OCI-LY1 (cell line): ENCODE data around the gene SCGB1C2.

Experiments
- EZH2 ChIP-seq: fragments of 200-600 bp; sonication (generic), shearing (Covaris generic); IDR thresholded peaks from 2 replicates; pipeline ENCODE4 v1.8.0; 2017; ENCODE audit warnings: borderline replicate concordance, mixed run types, mild to moderate bottlenecking, antibody characterized with exemption, low read length, moderate library complexity, mixed read lengths
- TF ChIP-seq, protein P1 (sequence below): fragments of 200-600 bp; sonication (generic), shearing (Covaris generic); IDR thresholded peaks from 2 replicates; pipeline ENCODE4 v1.5.1; 2017; ENCODE audit warnings: mild to moderate bottlenecking, antibody characterized with exemption, low read length, moderate library complexity, mixed read lengths

DNA sequence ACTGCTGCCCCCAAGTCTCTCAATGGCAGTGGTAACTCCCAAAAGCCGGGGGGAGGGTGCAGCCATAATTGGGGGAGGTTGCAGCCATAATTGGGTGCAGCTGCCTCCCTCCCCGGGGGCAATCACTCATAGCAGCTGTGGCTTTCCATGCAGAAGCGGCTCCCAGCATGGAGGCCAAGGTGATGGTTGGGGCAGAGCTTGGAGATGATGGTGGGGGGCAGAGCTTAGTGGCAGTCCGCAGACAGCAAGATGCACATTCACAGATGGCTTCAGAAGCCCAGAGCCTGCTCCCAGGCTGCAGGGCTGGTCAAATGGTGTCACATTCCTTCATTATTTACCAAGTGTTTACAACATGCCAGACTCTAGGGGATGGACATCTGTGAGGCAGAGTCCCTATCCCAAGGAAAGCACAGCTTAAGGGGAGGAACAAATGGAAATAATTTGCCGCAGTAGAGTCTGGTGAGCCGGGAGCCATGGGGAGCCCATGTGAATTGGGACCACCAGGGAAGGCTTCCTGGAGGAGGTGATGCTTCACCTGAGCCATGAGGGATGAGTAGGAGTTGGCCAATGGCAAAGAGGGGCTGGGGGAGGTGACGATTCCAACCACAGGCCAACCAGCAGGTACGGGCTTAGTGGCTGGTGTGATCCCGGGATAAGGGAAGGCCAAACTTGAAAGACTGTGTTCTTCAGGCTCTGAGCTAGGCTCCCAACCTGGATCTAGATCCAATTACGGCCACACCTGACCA, 36.0 kb downstream of the SCGB1C2 start:
- TF ChIP-seq, protein P1, sequence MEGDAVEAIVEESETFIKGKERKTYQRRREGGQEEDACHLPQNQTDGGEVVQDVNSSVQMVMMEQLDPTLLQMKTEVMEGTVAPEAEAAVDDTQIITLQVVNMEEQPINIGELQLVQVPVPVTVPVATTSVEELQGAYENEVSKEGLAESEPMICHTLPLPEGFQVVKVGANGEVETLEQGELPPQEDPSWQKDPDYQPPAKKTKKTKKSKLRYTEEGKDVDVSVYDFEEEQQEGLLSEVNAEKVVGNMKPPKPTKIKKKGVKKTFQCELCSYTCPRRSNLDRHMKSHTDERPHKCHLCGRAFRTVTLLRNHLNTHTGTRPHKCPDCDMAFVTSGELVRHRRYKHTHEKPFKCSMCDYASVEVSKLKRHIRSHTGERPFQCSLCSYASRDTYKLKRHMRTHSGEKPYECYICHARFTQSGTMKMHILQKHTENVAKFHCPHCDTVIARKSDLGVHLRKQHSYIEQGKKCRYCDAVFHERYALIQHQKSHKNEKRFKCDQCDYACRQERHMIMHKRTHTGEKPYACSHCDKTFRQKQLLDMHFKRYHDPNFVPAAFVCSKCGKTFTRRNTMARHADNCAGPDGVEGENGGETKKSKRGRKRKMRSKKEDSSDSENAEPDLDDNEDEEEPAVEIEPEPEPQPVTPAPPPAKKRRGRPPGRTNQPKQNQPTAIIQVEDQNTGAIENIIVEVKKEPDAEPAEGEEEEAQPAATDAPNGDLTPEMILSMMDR: no peak
- no peak for TF ChIP-seq EZH2
